ENCODE data around the gene PGPEP1.
A peak's percentile ranks its signal among the peaks of the same experiment; 100 is the strongest.

PGPEP1 gene

DNA sequence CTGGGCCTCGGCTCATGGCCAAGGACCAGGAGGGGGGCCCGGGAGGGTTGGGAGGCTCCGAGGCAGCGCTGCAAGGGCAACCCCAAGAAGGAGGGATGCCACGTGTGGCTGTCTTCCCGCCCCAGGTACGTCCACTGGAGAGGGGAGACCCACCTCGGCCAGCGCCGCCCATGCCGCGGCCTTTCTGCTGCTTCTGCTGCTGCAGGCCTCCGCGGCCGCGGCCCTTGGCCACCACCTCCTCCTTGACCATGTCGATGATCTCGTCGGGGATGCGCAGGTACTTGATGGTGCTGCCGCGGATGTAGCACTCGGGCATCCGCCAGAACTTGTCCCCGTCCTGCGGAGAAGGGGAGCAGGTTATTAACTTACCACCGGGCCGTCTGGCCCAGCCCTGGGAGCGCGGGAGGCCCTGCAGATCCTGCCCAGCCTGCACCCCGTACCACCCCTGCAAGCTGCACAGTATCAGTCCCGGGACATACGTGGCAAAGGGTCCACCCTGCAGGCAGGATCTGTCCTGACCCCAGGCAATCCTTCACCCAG is 30.8 kb upstream of the PGPEP1 start:
- H3K36me3 ChIP-seq (ENCODE audit: control insufficient read depth in 1 of 2, insufficient read depth in 2 of 2, low read length in 2 of 2) = peaks cover 79% of the 10 kb centered on the region in 2 experiments
- H3K27ac ChIP-seq (ENCODE audit: low read depth, low read length) = no peak overlapping the region
- no peak overlapping the region for H2BK120ac ChIP-seq (ENCODE audit: insufficient read depth, low read length, poor library complexity)
- peaks cover 2% of the 10 kb centered on the region for H3K79me2 ChIP-seq (ENCODE audit: control insufficient read depth, insufficient read depth, low read length, poor library complexity)
- H3K4me3 ChIP-seq (ENCODE audit: low read depth, low read length) = no peak overlapping the region
- H3K4ac ChIP-seq (ENCODE audit: low read depth, low read length) = no peak overlapping the region
- H2BK5ac ChIP-seq (ENCODE audit: low read depth, low read length, poor library complexity) = no peak overlapping the region
- H4K8ac ChIP-seq (ENCODE audit: low read depth, low read length) = no peak overlapping the region
- H2BK12ac ChIP-seq (ENCODE audit: low read length) = no peak overlapping the region
- H3K18ac ChIP-seq (ENCODE audit: low read length) = no peak overlapping the region
- peaks cover 9% of the 10 kb centered on the region in 2 experiments for H3K4me1 ChIP-seq (ENCODE audit: control insufficient read depth in 1 of 2, insufficient read depth in 2 of 2, low read length in 2 of 2)
- no peak overlapping the region for H4K12ac ChIP-seq (ENCODE audit: low read depth, low read length)
- no peak overlapping the region for H4K91ac ChIP-seq (ENCODE audit: low read depth, low read length)
- no peak overlapping the region for H2AFZ ChIP-seq (ENCODE audit: insufficient read depth, low read length, poor library complexity)
- H3K79me1 ChIP-seq (ENCODE audit: low read length) = peaks cover 9% of the 10 kb centered on the region
- no peaks in the 10 kb centered on the region for H3K9me3 ChIP-seq (ENCODE audit: insufficient read depth, low read depth, low read length)
- H3K23ac ChIP-seq (ENCODE audit: low read length) = no peak overlapping the region
- no peaks in the 10 kb centered on the region for H3K27me3 ChIP-seq (ENCODE audit: insufficient read depth, low read length)
- DNase-seq = no peak
- H3K9ac ChIP-seq (ENCODE audit: low read length) = no peak overlapping the region
- no peak overlapping the region for H3K4me2 ChIP-seq (ENCODE audit: low read length)
- H2AK5ac ChIP-seq (ENCODE audit: low read length) = no peak overlapping the region
- WGBS (ENCODE audit: extremely low coverage, insufficient coverage, insufficient read length) = no CpG with 5 or more reads among the region's 33 CpGs
- no peak overlapping the region for H3K14ac ChIP-seq (ENCODE audit: low read length)

DNA sequence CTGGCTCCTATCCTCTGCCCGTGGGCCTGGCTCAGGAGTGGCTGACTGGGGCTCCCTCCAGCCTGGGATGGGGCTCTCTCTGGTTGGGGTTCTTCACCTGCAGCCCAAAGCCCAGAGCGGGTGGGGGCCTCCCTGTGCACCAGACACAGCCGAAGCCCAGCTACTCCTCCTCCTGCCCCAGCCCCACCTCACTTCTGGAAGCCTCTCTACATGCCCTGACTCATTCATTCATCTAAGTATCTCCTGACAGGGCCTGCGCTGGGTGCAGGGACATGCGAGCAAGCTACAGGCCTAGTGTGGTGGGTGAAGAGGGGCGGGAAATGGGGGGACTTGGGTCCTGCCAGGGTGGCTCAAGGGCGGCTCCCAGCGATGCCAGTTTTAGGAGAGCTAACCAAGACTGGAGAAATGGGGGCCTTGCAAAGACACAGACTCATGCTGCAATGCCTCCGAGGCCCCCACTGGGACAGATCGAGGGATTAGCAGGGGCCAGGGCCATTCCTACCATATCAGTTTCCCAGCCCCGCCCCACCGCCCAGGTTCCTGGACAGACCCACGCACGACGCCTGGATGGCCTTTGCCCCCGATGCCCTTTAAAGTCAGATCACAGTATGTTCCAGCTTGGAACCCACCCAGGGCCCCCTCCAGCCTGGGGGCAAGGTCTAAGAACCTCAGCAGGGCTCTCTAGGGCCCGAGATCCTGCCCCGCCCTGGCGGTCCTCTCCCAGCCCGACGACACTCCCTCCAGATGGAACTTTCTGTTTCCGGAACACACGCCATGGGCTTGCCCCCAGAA is 30.1 kb upstream of the PGPEP1 start:
- no peak for DNase-seq
- H3K27ac ChIP-seq (ENCODE audit: low read depth, low read length) = no peak overlapping the region
- peaks cover 2% of the 10 kb centered on the region for H3K79me1 ChIP-seq (ENCODE audit: low read length)
- no peak overlapping the region for H2AFZ ChIP-seq (ENCODE audit: insufficient read depth, low read length, poor library complexity)
- H4K91ac ChIP-seq (ENCODE audit: low read depth, low read length) = no peak overlapping the region
- no peak overlapping the region for H3K9ac ChIP-seq (ENCODE audit: low read length)
- no peak overlapping the region for H3K14ac ChIP-seq (ENCODE audit: low read length)
- no peak overlapping the region for H2AK5ac ChIP-seq (ENCODE audit: low read length)
- H3K23ac ChIP-seq (ENCODE audit: low read length) = no peak overlapping the region
- no CpG with 5 or more reads among the region's 23 CpGs for WGBS (ENCODE audit: extremely low coverage, insufficient coverage, insufficient read length)
- H3K79me2 ChIP-seq (ENCODE audit: control insufficient read depth, insufficient read depth, low read length, poor library complexity) = no peaks in the 10 kb centered on the region
- H3K27me3 ChIP-seq (ENCODE audit: insufficient read depth, low read length) = no peaks in the 10 kb centered on the region
- no peak overlapping the region for H2BK5ac ChIP-seq (ENCODE audit: low read depth, low read length, poor library complexity)
- H4K8ac ChIP-seq (ENCODE audit: low read depth, low read length) = no peak overlapping the region
- peaks cover 2% of the 10 kb centered on the region in 2 experiments for H3K4me1 ChIP-seq (ENCODE audit: control insufficient read depth in 1 of 2, insufficient read depth in 2 of 2, low read length in 2 of 2)
- H3K4me2 ChIP-seq (ENCODE audit: low read length) = no peak overlapping the region
- no peak overlapping the region for H2BK120ac ChIP-seq (ENCODE audit: insufficient read depth, low read length, poor library complexity)
- no peaks in the 10 kb centered on the region for H3K9me3 ChIP-seq (ENCODE audit: insufficient read depth, low read depth, low read length)
- H3K18ac ChIP-seq (ENCODE audit: low read length) = no peak overlapping the region
- no peak overlapping the region for H3K4me3 ChIP-seq (ENCODE audit: low read depth, low read length)
- no peak overlapping the region for H2BK12ac ChIP-seq (ENCODE audit: low read length)
- H3K36me3 ChIP-seq (ENCODE audit: control insufficient read depth in 1 of 2, insufficient read depth in 2 of 2, low read length in 2 of 2) = peaks cover 79 to 80% of the 10 kb centered on the region in 2 experiments
- H4K12ac ChIP-seq (ENCODE audit: low read depth, low read length) = no peak overlapping the region
- no peak overlapping the region for H3K4ac ChIP-seq (ENCODE audit: low read depth, low read length)

DNA sequence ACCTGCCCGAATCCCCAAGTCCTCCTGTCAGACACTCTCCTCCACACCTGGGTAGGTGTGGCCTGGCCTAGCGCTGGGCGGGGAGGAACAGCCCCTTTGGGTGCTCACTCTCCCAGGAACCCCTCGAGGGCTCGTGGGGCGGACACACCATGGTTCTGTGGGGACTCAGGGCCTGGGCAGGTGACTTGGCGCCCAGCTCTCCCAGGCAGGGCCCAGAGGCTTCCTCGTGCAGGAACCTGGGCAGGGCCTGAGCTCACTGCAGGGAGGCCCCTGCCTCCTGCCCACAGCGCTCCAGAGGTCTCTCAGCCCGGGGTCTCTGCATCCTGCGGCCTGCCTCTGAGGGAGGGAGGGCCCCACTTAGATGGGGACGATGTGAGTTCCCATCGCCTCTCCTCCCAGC is 29.4 kb upstream of the PGPEP1 start:
- no CpG with 5 or more reads among the region's 13 CpGs for WGBS (ENCODE audit: extremely low coverage, insufficient coverage, insufficient read length)
- no peak overlapping the region for H2AK5ac ChIP-seq (ENCODE audit: low read length)
- H3K23ac ChIP-seq (ENCODE audit: low read length) = no peak overlapping the region
- no peak overlapping the region for H2BK120ac ChIP-seq (ENCODE audit: insufficient read depth, low read length, poor library complexity)
- H4K8ac ChIP-seq (ENCODE audit: low read depth, low read length) = no peak overlapping the region
- no peak overlapping the region for H3K27ac ChIP-seq (ENCODE audit: low read depth, low read length)
- no peak overlapping the region for H4K91ac ChIP-seq (ENCODE audit: low read depth, low read length)
- H2BK5ac ChIP-seq (ENCODE audit: low read depth, low read length, poor library complexity) = no peak overlapping the region
- no peak overlapping the region for H2AFZ ChIP-seq (ENCODE audit: insufficient read depth, low read length, poor library complexity)
- no peak overlapping the region for H2BK12ac ChIP-seq (ENCODE audit: low read length)
- H3K27me3 ChIP-seq (ENCODE audit: insufficient read depth, low read length) = no peaks in the 10 kb centered on the region
- no peak overlapping the region for H3K4me3 ChIP-seq (ENCODE audit: low read depth, low read length)
- H3K4me2 ChIP-seq (ENCODE audit: low read length) = no peak overlapping the region
- DNase-seq = no peak
- H3K79me1 ChIP-seq (ENCODE audit: low read length) = no peaks in the 10 kb centered on the region
- no peaks in the 10 kb centered on the region for H3K9me3 ChIP-seq (ENCODE audit: insufficient read depth, low read depth, low read length)
- peaks cover 81 to 83% of the 10 kb centered on the region in 2 experiments for H3K36me3 ChIP-seq (ENCODE audit: control insufficient read depth in 1 of 2, insufficient read depth in 2 of 2, low read length in 2 of 2)
- H3K4me1 ChIP-seq (ENCODE audit: control insufficient read depth in 1 of 2, insufficient read depth in 2 of 2, low read length in 2 of 2) = no peaks in the 10 kb centered on the region
- no peak overlapping the region for H3K9ac ChIP-seq (ENCODE audit: low read length)
- H3K79me2 ChIP-seq (ENCODE audit: control insufficient read depth, insufficient read depth, low read length, poor library complexity) = no peaks in the 10 kb centered on the region
- H4K12ac ChIP-seq (ENCODE audit: low read depth, low read length) = no peak overlapping the region
- no peak overlapping the region for H3K14ac ChIP-seq (ENCODE audit: low read length)
- H3K18ac ChIP-seq (ENCODE audit: low read length) = no peak overlapping the region
- H3K4ac ChIP-seq (ENCODE audit: low read depth, low read length) = no peak overlapping the region

DNA sequence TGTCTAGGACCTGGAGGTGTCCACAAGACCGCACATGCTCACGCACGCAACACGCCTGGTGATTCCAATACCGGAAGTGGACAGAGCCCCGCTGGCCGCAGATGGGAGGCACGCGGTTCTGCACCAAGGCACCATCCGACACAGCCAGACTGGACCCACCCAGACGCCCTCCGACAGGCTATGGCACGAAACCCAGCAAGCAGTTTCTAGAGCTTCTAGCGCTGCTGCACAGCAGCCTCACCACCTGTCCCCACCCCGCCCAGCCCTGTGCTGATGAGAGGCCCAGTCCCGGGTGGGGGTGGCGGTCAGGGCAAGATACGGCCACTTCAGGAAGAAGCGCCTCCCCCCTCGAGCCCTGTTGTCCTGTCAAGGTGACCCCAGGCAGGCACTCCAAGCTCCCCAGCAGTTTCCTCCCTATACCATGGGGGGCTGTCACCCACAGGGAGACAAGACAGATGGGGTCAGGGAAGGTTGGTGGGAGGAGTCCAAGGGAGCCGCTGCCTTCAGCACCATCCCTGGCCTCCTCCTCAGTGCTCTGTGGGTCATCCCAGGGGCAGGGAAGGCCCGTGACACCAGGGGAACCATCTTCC is 28.8 kb upstream of the PGPEP1 start:
- Histone ChIP-seq H3K23ac (ENCODE audit: low read length) (no peak overlapping the region), H3K4me1 (ENCODE audit: control insufficient read depth in 1 of 2, insufficient read depth in 2 of 2, low read length in 2 of 2) (peaks cover 0 to under 1% of the 10 kb centered on the region in 2 experiments), H2BK120ac (ENCODE audit: insufficient read depth, low read length, poor library complexity) (no peak overlapping the region), H3K4me3 (ENCODE audit: low read depth, low read length) (no peak overlapping the region), H3K27me3 (ENCODE audit: insufficient read depth, low read length) (no peaks in the 10 kb centered on the region), H3K79me1 (ENCODE audit: low read length) (no peaks in the 10 kb centered on the region), H4K8ac (ENCODE audit: low read depth, low read length) (no peak overlapping the region), H4K12ac (ENCODE audit: low read depth, low read length) (peak overlapping the region; percentile 55), H3K18ac (ENCODE audit: low read length) (peak overlapping the region; percentile 34), H3K14ac (ENCODE audit: low read length) (no peak overlapping the region), H3K79me2 (ENCODE audit: control insufficient read depth, insufficient read depth, low read length, poor library complexity) (no peaks in the 10 kb centered on the region), H2AK5ac (ENCODE audit: low read length) (no peak overlapping the region), H4K91ac (ENCODE audit: low read depth, low read length) (no peak overlapping the region), H2BK5ac (ENCODE audit: low read depth, low read length, poor library complexity) (no peak overlapping the region), H3K4ac (ENCODE audit: low read depth, low read length) (no peak overlapping the region), H3K4me2 (ENCODE audit: low read length) (no peak overlapping the region), H3K36me3 (ENCODE audit: control insufficient read depth in 1 of 2, insufficient read depth in 2 of 2, low read length in 2 of 2) (peaks cover 75 to 76% of the 10 kb centered on the region in 2 experiments), H3K9ac (ENCODE audit: low read length) (no peak overlapping the region), H2BK12ac (ENCODE audit: low read length) (no peak overlapping the region), H3K9me3 (ENCODE audit: insufficient read depth, low read depth, low read length) (no peaks in the 10 kb centered on the region), H2AFZ (ENCODE audit: insufficient read depth, low read length, poor library complexity) (no peak overlapping the region), H3K27ac (ENCODE audit: low read depth, low read length) (no peak overlapping the region)
- no CpG with 5 or more reads among the region's 22 CpGs for WGBS (ENCODE audit: extremely low coverage, insufficient coverage, insufficient read length)
- DNase-seq = no peak
